ENCODE measurements around the gene SND1.

The SND1 gene

GRCh38 chr7:127651556-127652332 is at the start of gene SND1:
Gene SND1, plus strand, starts transcription at chr7:127652194. Its CDS starts 180 bp downstream, at chr7:127652374.
- DNase-seq, result peak; percentile 97

DNA sequence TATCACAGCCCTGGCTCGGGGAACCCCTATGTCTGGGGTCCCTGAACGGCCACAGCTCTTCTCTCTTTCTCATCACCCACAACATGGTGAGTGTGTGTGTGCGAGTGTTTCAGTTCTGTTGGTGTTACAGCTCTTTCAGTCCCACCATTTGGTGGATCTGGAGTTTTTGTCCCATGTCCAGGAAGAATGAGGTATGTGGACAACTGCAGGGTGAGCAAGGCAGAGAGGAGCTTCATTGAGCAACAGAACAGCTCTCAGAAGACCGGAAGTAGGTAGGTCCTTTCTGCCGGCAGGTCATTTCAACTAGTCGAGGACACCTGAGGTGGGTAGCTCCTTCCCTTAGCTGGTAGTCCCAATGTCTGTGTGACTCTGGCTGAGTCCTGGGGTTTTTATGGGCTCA is 43.5 kb upstream of the SND1 start:
- no peak for DNase-seq

GRCh38 chr7:127609297-127609696 is 42.7 kb upstream of the SND1 start:
- DNase-seq, result no peak

DNA sequence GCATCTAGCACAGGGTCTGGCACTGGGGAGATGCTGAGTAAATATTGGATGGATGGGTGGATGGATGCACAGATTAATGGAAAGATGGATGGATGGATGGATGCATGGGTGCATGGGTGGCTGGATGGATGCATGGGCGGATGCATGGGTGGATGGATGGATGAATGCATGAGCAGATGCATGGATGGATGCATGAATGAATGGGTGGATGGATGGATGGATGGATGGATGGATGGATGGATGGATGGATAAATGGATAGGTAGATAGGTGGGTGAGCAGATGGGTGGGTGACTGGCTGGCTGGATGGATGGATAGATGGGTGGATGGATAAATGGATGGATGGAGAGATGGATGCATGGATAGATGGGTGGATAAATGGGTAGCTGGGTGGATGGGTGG is 39.7 kb upstream of the SND1 start:
- no peak for DNase-seq

DNA sequence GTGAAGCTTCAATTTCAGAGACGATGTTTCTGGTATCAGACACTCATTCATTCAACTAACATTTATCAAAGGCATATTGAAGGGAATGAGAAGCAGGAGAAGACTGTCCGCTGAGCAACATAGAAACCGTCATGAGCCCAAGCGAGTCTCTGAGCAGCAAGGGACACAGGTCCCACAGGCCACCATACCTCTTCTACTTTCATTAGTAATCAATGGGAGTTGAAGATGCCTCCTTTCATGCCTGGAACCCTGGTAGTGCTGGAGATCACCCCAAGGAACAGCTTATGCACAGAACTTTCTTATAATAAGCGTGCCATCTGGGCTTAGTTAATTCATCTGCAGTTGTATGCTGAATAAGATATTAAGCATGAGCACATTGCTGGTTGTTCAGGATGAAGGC is 35.3 kb upstream of the SND1 start:
- DNase-seq, result no peak

DNA sequence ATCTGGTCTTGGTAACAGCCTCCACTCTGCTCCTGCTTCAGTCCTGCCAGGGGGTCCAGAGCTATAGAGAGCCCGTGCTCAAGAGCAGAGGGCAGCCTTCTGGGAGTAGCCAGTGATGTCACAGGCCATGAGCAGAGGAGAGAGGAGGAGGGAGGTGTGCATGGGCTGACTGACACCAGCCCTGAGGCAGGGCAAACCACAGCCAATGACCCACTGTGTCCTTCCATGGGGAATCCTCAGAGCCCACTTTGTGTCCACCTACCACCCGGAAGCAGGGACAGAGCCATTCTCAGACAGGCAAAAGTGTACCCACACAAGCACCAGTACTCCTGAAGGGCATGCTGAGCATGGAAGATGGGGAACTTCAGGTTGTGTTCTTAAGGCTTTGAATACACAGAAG is 34.0 kb upstream of the SND1 start, which contains the start of gene PAX4:
PAX4 (minus strand) TSS at position 101 of the 400 bp plus-strand sequence. CDS start 2,214 bp downstream, outside the sequence.
- DNase-seq, result no peak

- no peak for DNase-seq
These were observed 33.2 kb upstream of the SND1 start for GRCh38 chr7:127618775-127619174.

DNA sequence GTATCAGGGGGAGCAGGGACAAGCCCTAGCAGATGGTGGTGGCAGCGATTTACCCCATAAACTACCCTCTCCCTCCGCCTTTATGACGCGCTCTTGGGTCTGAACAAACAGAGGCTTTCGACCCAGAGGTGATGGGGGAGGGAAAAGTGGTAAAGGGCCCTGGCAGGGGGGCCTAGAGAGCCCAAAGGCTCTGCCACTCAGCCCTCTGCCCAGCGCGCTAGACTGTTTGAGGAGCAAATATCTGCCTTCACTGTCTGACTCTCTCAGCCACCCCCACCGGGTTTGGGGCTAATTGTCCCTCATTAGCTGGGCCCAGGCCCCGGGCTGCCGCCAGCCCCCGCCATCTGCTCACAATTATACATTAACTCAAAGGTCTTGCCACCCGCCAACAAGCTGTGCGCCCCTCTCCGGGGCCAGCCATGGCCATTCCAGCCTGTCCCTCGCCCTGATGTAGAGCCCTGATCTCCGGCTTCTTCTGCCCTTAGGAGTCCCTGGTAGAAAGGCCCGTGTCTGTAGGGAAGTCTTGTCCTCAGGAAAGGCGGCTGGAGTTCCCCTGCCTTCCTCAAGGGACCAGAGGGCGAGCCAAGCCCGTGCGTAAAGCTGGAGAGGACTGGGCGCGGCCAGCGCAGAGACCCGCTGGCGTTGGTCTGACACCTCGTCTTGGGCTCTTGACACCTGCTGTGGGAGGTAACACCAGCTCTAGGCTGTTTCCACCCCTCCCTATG is 32.2 kb upstream of the SND1 start:
- no peak for DNase-seq

DNA sequence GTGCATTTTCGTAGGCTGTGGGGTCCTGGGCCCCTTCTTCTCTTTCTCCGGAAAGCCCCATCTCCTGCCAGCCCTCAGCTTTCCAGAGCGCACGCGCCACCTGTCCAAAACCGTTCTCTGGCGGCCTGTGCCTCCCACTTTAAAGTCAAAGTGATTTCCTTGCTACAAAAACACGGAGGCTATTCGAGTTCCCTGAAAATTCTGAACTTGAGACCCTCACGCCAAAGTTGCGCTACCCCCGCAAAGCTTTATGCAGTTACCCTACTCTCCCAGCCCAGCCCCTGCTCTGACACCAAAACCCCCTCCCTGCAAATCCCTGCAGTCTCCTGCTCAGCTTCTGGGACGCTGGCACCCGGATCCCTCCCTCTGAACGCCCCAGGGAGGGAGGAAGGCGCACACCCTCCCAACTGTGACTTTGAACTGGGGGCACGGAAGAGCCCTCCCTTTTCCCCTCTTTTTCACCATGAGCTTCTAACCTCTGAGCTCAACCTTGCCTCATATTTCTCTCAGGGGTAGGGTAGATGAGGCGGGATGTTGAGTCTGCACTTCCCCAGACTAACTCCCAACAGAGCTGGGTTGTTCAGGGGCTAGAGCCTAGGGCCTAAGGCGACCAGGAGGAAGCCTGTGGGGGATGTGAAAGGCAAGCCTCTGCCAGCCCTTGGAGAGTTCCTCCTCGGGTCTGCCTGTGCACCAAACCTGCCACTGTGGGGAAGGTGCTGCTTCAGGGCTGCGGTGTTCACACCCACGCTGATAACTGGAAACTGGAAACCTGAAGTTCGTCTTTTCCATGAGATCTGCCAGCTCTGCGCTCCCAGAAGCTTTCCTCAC is 31.4 kb upstream of the SND1 start:
- no peak for DNase-seq

- DNase-seq, result no peak
These were observed 26.7 kb upstream of the SND1 start for GRCh38 chr7:127625331-127625730.

GRCh38 chr7:127628445-127628844 is 23.5 kb upstream of the SND1 start:
- no peak for DNase-seq

DNA sequence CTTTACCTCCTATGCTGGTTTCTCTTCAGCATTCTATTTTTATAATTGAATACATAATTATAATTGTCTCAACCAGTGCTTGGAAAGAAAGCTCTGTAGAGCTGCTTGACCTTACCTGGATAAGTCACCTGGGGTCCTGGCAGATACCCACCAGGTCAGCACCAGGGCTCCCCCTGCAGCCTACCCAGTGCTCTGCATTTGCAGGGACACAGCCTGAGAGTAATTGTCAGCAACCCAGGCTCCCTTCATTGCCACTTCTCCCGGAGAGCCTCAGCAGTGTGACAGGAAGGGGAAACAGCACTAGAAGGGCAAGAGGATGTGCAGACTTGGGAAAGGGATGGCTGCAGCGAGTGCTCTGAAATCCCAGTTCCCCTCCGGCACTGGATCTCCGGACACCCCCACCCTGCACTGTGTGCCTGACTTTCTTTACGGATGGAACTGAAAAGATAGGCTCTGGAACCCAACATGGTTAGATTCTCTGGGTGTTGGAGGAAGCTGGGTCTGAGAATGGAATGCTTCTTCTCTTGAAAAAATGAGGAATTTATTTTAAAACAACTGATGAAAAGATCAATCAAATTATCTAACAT is 22.6 kb upstream of the SND1 start:
- no peak for DNase-seq

DNA sequence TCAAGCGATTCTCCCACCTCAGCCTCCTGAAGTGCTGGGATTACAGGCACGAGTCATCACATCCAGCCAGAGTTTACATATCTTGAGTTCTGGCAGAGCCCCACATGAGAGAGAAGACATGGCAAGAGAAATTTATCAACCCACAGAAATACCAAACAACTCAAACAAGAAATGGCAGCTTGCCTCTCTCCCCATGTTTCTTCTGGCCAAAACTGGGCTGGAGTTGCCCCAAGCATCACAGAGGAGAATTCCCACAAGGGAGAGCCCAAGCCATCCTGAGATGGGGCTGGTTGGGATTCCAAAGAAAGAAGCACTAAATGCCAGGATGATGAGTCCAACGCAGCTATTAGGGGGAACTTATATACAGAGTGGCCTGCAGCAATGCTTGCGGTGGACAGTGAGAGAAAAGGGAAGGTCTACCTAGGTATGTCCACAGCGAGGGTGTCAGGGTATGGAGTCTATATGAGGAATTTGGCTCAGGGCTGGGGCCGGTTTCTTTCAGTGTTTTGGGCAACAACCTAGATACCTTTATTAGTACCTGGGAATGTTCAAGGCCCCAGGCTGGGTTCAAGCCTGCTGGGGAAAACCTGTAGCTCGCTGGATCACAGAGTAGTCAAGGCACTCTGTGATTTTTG is 19.6 kb upstream of the SND1 start:
- no peak for DNase-seq

DNA sequence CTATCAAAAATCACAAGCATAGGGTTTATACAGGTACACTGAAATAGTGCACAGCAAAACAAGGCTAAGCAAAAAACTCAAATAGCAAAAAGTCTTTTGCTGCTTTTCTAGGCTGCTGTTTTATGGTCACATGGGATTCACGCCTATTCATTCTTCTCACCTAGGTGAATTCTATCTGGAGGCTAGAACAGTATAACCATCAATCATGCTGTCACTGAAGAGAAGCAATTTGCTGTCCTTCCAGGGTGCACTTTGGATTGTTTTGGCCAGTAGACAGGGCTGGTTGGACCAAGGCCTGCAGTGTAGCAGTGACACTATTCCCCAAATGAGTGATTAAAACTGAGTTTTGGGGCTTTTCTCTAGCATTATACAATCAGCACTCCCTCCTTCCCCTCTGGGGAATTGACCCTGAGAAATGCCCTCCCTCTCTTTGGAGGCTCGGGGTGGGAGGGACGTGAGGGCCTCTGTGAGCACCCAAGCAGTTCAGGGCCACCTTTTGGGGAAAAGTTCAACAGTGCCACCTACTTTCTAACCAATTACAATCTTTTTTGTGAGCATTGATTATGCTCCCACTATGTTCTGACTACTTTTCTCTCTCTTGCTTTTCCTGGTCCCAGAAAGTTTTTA is 16.2 kb upstream of the SND1 start:
- DNase-seq, result no peak

- no peak for DNase-seq
These were observed 13.8 kb upstream of the SND1 start for GRCh38 chr7:127638197-127638596.

DNA sequence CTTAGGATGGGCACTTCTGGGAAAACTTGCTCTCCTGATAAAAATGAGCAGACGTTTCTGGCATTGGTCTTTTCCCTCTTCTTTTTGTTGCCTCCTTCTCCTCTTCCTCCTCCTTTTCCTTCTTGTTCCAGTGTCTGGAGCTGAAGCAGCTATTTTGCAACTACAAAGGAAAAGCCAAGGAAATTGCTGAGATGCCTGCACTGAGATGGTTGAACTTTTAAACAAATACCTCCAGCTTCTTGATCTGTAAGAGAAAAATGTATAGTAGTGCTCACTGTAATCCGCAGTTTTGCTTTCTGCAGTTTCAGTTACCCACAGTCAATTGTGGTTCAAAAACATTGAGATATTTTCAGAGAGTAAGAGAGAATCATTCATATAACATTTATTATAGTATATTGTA is 7.5 kb upstream of the SND1 start:
- no peak for DNase-seq

GRCh38 chr7:127647636-127648035 is 4.4 kb upstream of the SND1 start:
- DNase-seq, result no peak

DNA sequence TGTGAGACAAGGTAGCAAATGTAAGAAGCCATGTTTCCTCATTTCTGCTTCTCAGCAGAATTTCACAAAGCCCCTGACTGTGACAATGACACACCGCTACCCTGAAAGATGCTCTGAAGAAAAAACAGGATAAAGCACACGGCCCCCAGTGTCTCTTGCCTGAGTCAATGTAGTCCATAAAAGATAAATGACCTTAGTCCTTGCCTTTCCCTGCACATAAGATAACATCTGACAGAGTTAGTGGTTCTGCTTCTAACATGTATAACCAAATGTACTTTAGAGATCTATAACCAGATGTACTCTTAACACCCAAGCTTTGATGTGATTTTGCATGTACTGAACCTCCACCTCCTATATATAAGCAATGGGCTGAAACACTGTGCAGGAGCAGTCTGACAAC is 3.0 kb upstream of the SND1 start:
- no peak for DNase-seq

DNA sequence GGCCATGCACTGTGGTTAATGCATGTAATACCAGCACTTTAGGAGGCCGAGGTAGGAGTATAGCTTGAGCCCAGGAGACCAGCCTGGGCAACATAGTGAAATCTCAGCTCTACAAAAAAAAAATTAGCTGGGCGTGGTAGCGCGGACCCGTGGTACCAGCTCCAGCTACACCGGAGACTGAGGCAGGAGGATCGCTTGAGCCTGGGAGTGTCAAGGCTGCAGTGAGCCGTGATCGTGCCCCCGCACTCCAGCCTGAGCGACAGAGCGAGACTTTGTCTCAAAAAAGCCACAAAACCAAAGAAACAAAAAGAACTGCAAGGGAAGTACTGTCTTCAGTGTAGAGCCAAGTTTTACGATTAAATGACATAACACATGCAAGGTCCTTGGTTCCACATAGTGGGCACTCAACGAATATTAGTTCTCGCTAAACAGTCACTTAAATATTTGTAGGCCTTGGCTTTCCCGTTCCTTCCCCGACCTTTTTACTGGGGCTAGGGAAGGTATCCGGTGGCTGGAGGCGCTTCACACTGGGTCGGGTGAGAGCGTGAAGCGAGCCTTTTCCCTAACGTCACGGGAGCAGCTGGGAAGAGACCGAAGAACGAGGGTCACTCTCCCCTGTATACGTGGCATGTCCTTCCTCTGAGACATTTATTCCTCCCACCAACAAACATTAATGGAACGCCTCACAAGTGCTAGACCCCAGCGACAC is 993 bp upstream of the SND1 start:
- DNase-seq, result no peak

DNA sequence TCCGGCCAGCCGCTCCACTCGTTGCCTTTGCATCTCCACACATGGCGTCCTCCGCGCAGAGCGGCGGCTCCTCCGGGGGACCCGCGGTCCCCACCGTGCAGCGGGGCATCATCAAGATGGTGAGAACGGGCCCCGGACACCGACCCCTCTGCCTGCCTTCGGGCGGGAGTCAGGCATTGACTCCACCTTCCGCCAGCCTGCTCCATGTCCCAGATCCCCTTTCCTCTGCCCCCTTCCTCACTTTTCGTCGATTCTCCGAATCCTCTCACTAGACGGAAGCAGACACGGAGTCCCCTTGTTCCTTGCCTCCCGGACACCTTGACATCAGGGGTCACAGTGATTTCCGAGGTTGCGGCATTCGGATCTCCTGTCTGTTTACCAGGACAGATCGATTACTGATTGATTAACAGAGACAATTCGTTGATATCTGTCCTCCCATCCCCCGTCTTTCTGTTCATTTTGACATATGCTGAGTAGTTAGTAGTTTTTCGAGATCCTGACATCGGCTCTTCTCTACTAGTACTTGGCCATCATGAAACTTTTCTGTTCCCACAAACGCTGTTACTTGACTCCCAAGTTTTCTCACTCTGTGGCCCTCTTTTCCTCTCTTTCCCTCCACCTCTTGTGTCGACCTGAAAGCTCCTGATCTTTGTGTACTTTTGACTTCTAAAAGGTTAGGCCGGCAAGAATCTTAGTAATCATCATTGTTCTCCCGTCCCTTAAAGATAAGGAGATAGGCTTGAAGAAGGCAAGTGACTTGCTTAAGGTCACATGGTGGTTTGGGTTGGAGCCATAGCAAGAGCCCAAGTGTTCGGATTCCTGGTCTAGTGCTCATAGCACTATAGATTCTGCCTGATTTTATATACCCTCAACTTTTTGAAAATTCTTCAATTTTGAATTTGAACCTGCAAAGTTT is 597 bp downstream of the SND1 start:
- no peak for DNase-seq
